Dendritic cell treated with granulocyte-macrophage colony-stimulating factor and Interleukin-4, amounts not matched to agents 40 ng/mL and 50 ng/mL, for 4 days (primary cell): Measurements from ENCODE around the gene C8G.

ENCODE experiments used
- H3K27ac Mint-ChIP-seq: one replicate; pipeline ENCODE4 v1.8.0; 2022; ENCODE audit warnings: mild to moderate bottlenecking, mixed read lengths
- H3K27me3 Mint-ChIP-seq: one replicate; pipeline ENCODE4 v1.8.0; 2022; ENCODE audit warnings: mild to moderate bottlenecking, mixed read lengths
- H3K36me3 Mint-ChIP-seq: one replicate; pipeline ENCODE4 v1.8.0; 2022; ENCODE audit warnings: low read depth, mixed read lengths
- H3K4me1 Mint-ChIP-seq: one replicate; pipeline ENCODE4 v1.8.0; 2022; ENCODE audit warnings: low read depth, mixed read lengths
- H3K4me3 Mint-ChIP-seq: one replicate; pipeline ENCODE4 v1.8.0; 2022; ENCODE audit warnings: mild to moderate bottlenecking, moderate library complexity, mixed read lengths
- H3K9me3 Mint-ChIP-seq: one replicate; pipeline ENCODE4 v1.8.0; 2022; ENCODE audit warnings: mixed read lengths
- intact Hi-C: fragments of 100-400 bp; cut with micrococcal nuclease; formaldehyde crosslinking; loops from one replicate; pipeline ENCODE4 v1.15.0; 2022

The C8G gene

GRCh38 chr9:136926749-136927148, 18.3 kb upstream of the C8G start:
- no peak overlapping the region for H3K27ac Mint-ChIP-seq
- H3K4me1 Mint-ChIP-seq: peaks cover 16% of the 10 kb centered on the region
- peaks cover 74% of the 10 kb centered on the region for H3K36me3 Mint-ChIP-seq
- no peak overlapping the region for H3K4me3 Mint-ChIP-seq
- H3K9me3 Mint-ChIP-seq: no peaks in the 10 kb centered on the region
- H3K27me3 Mint-ChIP-seq: no peaks in the 10 kb centered on the region
- intact Hi-C loops: no loop called here

DNA sequence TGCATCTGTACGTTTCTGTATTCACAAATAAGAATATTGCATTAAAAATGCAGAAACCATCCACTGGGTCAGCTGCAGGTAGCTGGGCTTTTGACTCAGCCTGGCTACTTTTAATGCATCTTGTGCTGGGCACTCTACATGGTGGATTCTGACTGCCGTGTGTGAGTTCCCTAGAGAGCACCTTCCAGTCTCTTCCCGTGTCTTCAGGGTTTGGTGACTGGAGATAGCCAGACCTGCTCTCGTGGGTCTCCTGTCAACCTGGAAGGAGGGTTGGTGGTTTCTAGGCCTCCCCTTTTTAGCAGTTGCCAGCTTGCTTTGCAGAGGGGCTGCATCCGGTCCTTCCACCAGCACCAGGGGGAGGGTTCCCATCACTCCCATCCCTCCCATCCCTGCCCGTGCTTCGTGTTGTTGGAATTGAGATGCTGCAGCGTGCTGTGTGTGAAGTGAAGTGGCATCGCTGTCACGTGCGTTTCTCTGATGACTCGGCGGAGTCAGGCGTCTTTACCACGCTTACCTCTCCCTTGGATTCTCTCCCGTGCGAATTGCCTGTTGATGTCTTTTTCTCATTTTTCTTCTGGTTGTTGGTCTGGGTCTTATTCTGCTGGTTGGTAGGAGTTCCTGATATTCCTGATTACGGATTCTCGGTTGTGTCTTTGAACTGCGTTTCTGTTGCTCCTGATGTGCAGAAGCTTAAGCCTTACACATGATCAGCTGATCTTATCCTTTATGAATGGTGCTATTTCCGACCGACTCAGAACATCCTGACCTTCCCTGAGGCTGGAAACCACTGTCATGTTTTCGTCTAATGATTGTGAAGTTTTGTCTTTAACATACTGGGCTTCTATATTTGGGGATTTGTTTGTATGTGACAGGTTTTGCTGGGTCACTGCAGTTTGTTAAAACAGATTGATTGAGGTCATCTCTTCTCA, 17.4 kb upstream of the C8G start:
- Mint-ChIP-seq H3K27me3 (no peaks in the 10 kb centered on the region), H3K4me1 (peaks cover 16% of the 10 kb centered on the region), H3K36me3 (peaks cover 65% of the 10 kb centered on the region), H3K9me3 (no peaks in the 10 kb centered on the region), H3K27ac (peak overlapping the region; percentile 21), H3K4me3 (no peak overlapping the region)
- intact Hi-C loops: no loop called here

GRCh38 chr9:136928591-136928990, 16.5 kb upstream of the C8G start:
- peaks cover 24% of the 10 kb centered on the region for H3K4me1 Mint-ChIP-seq
- peaks cover 56% of the 10 kb centered on the region for H3K36me3 Mint-ChIP-seq
- peak overlapping the region; percentile 21 for H3K27ac Mint-ChIP-seq
- H3K27me3 Mint-ChIP-seq: no peaks in the 10 kb centered on the region
- H3K4me3 Mint-ChIP-seq: no peak overlapping the region
- no peaks in the 10 kb centered on the region for H3K9me3 Mint-ChIP-seq
- intact Hi-C loops: no loop called here

DNA sequence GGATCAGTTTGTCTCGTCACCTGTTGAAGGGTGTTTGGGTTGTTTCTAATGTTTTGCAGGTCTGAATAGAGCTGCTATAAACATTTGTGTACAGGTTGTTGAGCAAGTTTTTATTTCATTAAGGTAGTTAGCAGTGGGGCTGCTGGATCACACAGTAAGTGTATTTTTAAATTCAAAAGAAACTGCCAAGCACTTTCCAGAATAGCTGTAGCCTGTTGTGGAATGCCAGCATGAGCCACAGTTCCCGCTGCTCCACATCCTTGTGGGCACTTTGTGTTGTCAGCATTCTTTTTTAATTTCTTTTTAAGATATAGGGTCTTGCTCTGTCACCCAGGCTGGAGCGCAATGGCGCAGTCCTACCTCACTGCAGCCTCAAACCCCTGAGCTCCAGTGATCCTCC, 15.0 kb upstream of the C8G start:
- intact Hi-C loops: no loop called here
- Mint-ChIP-seq H3K36me3 (peaks cover 41% of the 10 kb centered on the region), H3K27me3 (no peaks in the 10 kb centered on the region), H3K4me1 (peaks cover 24% of the 10 kb centered on the region), H3K27ac (no peak overlapping the region), H3K4me3 (no peak overlapping the region), H3K9me3 (no peaks in the 10 kb centered on the region)

DNA sequence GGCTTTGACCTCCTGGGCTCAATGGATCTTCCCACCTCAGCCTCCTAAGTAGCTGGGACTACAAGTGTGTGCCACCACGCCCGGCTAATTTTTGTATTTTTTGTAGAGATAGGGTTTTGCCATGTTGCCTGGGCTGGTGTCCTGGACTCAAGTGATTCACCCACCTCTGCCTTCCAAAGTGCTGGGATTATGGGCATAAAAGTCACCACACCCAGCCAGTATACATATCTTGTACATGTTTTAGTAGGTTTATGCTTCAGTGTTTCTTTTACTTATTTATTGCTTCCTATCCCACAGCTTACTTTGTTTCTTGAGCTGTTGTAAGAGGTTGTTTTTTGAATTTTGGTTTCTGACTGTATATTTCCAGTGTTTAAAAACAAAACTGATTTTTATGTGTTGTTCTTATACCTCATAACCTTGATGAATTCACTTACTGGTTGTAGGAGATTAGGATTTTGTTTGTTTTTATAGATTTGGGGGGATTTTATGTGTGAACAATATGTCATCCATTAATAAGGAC, 13.4 kb upstream of the C8G start:
- intact Hi-C loops: no loop called here
- Mint-ChIP-seq H3K4me1 (peaks cover 31% of the 10 kb centered on the region), H3K27ac (no peak overlapping the region), H3K36me3 (peaks cover 25% of the 10 kb centered on the region), H3K4me3 (no peak overlapping the region), H3K9me3 (no peaks in the 10 kb centered on the region), H3K27me3 (no peaks in the 10 kb centered on the region)

- no peak overlapping the region for H3K27ac Mint-ChIP-seq
- H3K36me3 Mint-ChIP-seq: peaks cover 21% of the 10 kb centered on the region
- H3K4me1 Mint-ChIP-seq: peaks cover 24% of the 10 kb centered on the region
- H3K9me3 Mint-ChIP-seq: no peaks in the 10 kb centered on the region
- no peaks in the 10 kb centered on the region for H3K27me3 Mint-ChIP-seq
- H3K4me3 Mint-ChIP-seq: no peak overlapping the region
- intact Hi-C loops: no loop called here
These were observed 10.8 kb upstream of the C8G start for GRCh38 chr9:136934277-136934676.

GRCh38 chr9:136935651-136936050, 9.4 kb upstream of the C8G start:
- Mint-ChIP-seq H3K36me3 (peaks cover 27% of the 10 kb centered on the region), H3K27me3 (no peaks in the 10 kb centered on the region), H3K27ac (no peak overlapping the region), H3K4me3 (no peak overlapping the region), H3K4me1 (peaks cover 30% of the 10 kb centered on the region), H3K9me3 (no peaks in the 10 kb centered on the region)
- intact Hi-C loops: no loop called here

DNA sequence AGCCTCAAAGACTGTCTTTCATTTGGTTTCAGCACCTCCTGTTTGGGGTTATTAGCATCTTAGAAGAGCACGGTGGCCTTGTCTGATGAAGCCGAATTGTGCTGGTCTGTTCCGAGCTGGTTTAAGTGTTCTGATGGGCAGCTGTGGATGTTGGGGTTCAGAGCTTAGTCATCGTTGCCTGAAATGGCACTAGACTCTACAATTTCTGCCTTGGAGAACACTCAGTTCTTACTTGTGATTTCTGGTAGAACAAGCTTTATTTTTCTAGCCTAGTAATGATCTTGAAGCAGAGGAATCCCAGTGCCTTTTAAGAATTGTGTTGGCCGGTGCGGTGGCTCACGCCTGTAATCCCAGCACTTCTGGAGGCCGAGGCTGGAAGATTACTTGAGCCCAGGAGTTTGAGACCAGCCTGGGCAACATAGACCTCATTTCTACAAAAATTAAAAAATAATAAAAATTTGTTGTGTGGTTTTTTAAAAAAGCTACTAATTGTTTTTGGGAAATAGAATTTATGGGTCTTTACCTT, 8.3 kb upstream of the C8G start:
- H3K4me3 Mint-ChIP-seq: no peak overlapping the region
- H3K9me3 Mint-ChIP-seq: no peaks in the 10 kb centered on the region
- H3K36me3 Mint-ChIP-seq: peaks cover 38% of the 10 kb centered on the region
- H3K27me3 Mint-ChIP-seq: no peaks in the 10 kb centered on the region
- H3K4me1 Mint-ChIP-seq: peaks cover 30% of the 10 kb centered on the region
- H3K27ac Mint-ChIP-seq: no peak overlapping the region
- intact Hi-C loops: no loop called here

GRCh38 chr9:136937186-136938001, 7.6 kb upstream of the C8G start:
- no peaks in the 10 kb centered on the region for H3K27me3 Mint-ChIP-seq
- intact Hi-C loops: no loop called here
- H3K9me3 Mint-ChIP-seq: no peaks in the 10 kb centered on the region
- no peak overlapping the region for H3K27ac Mint-ChIP-seq
- H3K36me3 Mint-ChIP-seq: peaks cover 44% of the 10 kb centered on the region
- H3K4me3 Mint-ChIP-seq: no peak overlapping the region
- peaks cover 30% of the 10 kb centered on the region for H3K4me1 Mint-ChIP-seq

DNA sequence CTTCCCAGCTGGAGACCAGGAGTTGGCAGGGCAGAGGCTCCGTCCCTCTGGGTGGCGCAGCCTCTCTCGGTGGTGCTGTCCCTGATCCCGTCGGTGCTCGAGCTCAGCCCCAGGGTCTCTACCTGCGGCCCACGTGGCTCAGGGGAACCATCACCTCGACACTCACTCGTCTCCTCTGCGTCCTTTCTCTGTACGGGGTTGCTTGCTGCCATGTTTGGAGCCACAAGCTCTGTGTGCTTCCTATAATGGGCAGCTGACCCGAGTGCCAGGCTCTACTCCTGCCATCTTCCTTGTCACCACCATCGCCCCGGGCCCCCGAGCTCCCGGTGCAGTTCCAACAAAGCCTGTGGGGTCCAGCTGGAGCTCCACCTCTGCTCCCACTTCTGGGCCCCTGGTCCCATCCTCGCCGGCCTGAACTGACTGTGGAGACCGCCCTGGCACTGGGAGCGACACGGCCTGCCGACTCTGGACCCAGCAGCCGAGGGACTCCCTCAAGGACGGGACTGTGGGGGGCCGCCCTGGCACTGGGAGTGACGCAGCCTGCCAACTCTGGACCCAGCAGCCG, 5.5 kb upstream of the C8G start:
- no peak overlapping the region for H3K4me3 Mint-ChIP-seq
- H3K27ac Mint-ChIP-seq: no peak overlapping the region
- no peaks in the 10 kb centered on the region for H3K9me3 Mint-ChIP-seq
- intact Hi-C loops: no loop called here
- H3K36me3 Mint-ChIP-seq: peaks cover 64% of the 10 kb centered on the region
- no peaks in the 10 kb centered on the region for H3K27me3 Mint-ChIP-seq
- H3K4me1 Mint-ChIP-seq: peaks cover 29% of the 10 kb centered on the region

GRCh38 chr9:136939996-136940525, 5.0 kb upstream of the C8G start:
- H3K36me3 Mint-ChIP-seq: peaks cover 64% of the 10 kb centered on the region
- H3K4me1 Mint-ChIP-seq: peaks cover 34% of the 10 kb centered on the region
- no peak overlapping the region for H3K27ac Mint-ChIP-seq
- H3K27me3 Mint-ChIP-seq: no peaks in the 10 kb centered on the region
- H3K4me3 Mint-ChIP-seq: no peak overlapping the region
- no peaks in the 10 kb centered on the region for H3K9me3 Mint-ChIP-seq
- intact Hi-C loops: loop anchor here (10.0 kb wide), 1 partner anchor 55 kb away; the partner anchor contains the start of genes CLIC3 and PAXX

GRCh38 chr9:136940526-136941230, 4.4 kb upstream of the C8G start:
- Mint-ChIP-seq H3K4me1 (peaks cover 36% of the 10 kb centered on the region), H3K36me3 (peaks cover 64% of the 10 kb centered on the region), H3K9me3 (no peaks in the 10 kb centered on the region), H3K4me3 (no peak overlapping the region), H3K27me3 (no peaks in the 10 kb centered on the region), H3K27ac (no peak overlapping the region)
- intact Hi-C loops: loop anchor here (10.0 kb wide), 1 partner anchor 54 kb away; the partner anchor contains the start of genes CLIC3 and PAXX
